ENCODE measurements around the gene SCN5A. TPM values are rescaled to one million over a fixed set of nuclear protein-coding genes. Genes with fewer than 3 reads are reported as not detected.

The SCN5A gene
- total RNA-seq, 1 experiment from 2014 or later, result 0.24 TPM

DNA sequence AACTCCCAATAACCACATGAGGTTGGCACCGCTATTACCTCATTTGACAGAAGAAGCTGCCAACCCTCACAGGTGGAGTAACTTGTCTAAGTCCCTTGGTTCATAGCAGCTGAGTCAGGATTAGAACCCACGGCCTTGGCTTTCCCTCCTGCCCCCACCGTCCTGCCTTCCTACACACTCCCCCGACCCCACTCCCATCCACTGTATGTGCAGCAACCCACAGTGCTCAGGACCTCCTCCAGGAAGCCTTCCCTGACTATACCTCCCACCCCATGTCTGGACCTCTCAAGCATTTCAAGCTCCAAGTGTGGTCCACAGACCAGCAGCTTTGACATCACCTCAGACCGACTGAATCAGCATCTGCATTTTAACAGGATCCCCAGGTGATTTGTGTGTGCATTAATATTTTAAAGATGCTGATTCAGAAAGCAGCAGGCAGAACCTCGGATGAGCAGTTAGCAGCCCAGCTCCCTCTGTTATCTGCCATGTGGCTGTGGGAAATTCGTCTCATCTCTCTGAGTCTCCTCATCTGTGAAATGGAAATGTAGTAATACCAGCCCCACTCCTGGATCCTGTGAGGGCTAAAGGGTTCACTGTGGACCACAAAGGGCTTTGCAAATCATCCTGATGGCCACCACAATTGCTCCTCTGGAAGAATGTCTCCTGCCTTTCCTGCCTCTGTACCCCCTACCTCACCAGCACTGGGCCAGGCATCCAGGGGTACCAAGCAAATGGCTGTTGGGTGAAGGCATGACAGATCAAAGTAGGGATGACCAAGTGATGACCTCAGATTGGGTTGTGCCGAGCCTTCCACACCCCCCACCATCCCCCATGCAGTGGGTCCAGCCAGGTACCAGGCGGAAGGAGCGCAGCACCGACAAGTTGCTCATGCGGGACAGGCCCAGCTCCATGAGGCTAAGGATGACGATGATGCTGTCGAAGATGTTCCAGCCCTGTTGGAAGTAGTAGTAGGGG, 62.7 kb downstream of the SCN5A start:
- no peak for DNase-seq (ENCODE audit: low spot score)
- in situ Hi-C loops (cut with HindIII; ENCODE audit: low sequenced_read_pairs), result no loop called here

DNA sequence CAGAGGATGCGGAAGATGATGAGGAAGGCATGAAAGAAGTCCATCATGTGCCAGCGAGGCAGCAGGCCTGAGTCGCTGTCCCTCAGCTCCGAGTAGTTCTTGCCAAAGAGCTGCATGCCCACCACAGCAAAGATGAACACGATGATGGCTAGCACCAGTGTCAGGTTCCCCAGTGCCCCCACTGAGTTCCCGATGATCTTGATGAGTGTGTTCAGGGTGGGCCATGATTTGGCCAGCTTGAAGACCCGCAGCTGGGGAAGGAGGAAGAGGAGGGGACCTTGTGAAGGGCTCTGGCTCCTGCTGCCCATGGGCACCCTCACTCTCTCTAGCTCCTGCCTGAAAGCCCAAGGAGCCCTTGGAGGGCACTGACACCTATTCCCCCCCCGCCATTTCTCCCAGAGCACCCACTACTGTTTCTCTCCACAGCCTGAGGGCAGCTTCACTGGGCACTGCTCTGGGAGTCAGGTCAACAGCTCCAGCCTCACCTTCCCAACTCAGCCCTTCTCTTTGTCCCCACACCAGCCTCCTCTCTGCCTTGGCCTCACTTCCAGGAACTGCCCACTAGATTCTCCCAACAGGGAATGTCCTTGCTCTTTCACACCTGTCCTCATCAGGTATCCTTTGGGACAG, 63.6 kb downstream of the SCN5A start:
- in situ Hi-C loops (cut with HindIII; ENCODE audit: low sequenced_read_pairs), result no loop called here
- no peak for DNase-seq (ENCODE audit: low spot score)

- in situ Hi-C loops (cut with HindIII; ENCODE audit: low sequenced_read_pairs), result no loop called here
- DNase-seq (ENCODE audit: low spot score), result no peak
Measured at GRCh38 chr3:38583688-38584087, 65.8 kb downstream of the SCN5A start.

DNA sequence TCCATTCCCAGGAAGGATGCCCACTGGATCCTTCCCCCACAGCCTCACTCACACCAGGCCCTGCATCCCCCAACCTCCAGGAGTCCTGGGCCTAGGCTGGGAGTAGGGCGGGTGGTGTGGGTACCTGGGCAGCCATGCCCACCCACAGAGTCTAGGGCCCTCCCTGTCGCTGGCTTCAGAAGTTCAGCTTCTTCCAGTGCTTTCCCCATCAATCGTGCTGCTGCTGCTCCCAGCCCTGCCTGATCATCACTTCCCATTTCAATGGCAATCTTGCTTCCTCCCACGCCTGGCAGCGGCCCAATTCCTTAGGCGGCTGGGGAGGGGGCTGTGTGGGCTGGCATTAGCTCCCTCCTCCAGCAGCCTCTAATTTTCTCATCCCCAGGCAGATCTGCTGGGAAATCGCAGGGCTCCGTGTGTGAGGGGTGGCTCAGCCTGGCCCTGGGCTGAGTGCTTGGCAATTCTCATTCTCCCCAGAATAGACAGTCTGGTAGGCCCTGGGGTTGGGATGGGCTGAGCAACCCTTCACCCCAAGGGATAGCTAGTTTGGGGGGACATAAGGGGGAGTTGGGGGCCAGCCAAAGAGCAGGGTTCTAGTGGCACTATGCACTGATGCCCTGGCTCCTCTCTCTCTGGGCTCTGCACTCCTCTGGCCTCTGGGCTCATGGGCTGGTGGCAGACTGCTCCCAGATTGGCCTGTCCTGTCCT, 66.4 kb downstream of the SCN5A start:
- DNase-seq (ENCODE audit: low spot score), result no peak
- in situ Hi-C loops (cut with HindIII; ENCODE audit: low sequenced_read_pairs), result no loop called here

- in situ Hi-C loops (cut with HindIII; ENCODE audit: low sequenced_read_pairs), result no loop called here
Measured at GRCh38 chr3:38582316-38582715, 67.2 kb downstream of the SCN5A start.

GRCh38 chr3:38581774-38582173, 67.7 kb downstream of the SCN5A start:
- in situ Hi-C loops (cut with HindIII; ENCODE audit: low sequenced_read_pairs), result no loop called here
- no peak for DNase-seq (ENCODE audit: low spot score)

More at GRCh38 chr3:38582316-38582715, 67.2 kb downstream of the SCN5A start:
- DNase-seq (ENCODE audit: low spot score), result no peak

DNA sequence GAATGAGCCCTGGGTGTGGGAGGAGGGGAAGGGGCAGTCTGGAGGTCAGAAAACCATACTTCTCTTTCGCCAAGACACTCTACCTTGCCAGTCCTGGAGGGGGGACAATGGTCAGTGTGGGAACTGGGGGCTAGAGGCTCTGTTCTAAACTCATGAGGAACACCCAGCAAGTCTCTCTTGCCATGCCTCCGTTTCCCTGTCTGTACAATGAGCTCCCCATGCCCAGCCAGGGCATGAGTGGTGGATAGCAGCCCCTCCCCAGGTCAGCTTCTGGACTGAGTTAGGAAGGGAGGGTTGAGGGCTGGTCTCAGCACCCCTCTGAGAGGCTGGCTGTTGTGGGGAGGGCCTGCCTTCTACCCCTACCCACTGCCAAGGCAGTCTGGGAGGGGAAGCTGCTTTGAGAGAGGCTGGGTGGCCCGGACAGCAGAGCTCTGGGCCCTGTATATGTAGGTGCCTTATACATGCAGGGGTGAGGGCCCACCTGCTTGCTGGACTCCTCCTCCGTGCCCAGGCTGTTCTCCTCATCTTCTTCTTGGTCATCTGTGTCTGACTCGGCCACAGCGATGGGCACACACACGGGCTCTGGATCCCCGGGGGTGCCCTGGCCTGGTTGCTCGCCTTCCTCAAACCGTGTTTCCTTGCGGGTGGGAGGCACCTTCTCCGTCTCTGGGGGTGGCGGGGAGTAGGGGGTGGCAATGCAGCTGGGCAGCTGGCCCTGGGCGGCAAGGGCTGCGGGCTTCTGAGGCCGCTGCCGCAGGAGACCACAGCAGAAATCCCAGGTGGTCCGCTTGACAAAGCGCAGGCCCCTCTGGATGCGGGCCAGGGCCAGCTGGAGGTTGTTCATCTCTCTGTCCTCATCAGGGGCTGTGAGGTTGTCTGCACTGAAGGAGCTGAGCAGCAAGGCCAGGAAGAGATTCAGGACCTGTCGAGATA, 68.8 kb downstream of the SCN5A start:
- DNase-seq (ENCODE audit: low spot score), result no peak
- in situ Hi-C loops (cut with HindIII; ENCODE audit: low sequenced_read_pairs), result no loop called here

DNA sequence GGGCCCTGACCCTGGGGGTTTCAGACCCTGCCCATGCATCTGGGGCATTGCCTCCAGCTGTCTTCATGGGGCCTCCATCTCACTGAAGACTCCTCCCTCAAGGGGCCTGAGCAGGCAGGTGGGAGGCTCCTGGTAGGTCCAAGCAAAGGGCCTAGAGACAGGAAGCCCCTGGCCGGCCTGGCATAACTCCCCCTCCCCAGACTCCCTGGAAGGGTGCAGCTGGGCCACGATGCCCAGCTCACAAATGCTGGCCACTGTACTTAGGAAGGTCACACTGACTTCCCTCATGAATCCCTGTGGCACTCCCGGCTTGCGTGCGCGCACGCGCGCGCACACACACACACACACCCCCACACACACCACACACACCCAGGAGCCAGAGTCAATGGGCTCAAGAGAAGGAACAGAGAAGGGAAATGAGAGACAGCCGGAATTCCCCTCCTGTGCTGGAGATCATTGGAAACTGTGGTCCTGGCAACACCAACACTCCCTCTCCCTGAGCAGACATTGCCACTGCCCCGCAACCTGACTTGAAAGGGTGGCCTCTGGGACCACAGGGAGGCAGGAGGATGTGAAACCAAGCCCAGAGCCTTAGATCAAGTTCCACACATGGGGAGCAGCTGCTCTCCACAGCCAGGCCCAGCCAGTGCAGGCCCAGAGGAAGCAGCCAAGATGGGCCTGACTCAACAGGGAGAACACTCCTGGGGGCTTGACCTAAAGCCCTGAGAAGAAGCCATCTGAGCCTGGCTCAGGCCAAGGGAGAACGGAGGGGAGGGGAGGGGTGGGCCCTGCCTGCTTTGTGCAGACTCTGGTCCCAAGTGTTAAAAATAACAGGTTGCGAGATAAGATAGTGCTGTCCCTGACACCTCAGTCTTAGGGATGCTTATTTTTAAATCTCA, 69.7 kb downstream of the SCN5A start:
- DNase-seq (ENCODE audit: low spot score), result no peak
- in situ Hi-C loops (cut with HindIII; ENCODE audit: low sequenced_read_pairs), result no loop called here

GRCh38 chr3:38579141-38579540, 70.3 kb downstream of the SCN5A start:
- in situ Hi-C loops (cut with HindIII; ENCODE audit: low sequenced_read_pairs), result no loop called here
- DNase-seq (ENCODE audit: low spot score), result no peak

DNA sequence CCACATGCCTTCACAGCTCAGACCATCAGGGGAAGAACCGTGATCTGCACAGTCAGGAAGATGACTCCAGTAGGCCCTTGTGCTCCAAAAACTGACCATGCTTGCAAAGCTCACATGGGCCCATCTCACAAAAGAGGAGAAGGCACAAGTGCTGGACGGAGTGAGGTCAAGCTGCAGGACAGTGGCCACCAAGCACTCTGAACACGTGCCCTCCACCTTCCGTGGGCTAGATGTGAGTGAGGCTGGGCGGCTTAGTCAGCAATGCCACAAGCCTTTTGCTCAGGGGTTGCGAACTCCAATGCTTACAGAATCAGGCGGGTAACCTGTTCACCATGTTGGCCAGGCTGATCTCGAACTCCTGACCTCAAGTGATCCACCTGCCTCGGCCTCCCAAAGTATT, 70.9 kb downstream of the SCN5A start:
- in situ Hi-C loops (cut with HindIII; ENCODE audit: low sequenced_read_pairs), result no loop called here
- DNase-seq (ENCODE audit: low spot score), result no peak

GRCh38 chr3:38578081-38578475, 71.4 kb downstream of the SCN5A start:
- in situ Hi-C loops (cut with HindIII; ENCODE audit: low sequenced_read_pairs), result no loop called here
- no peak for DNase-seq (ENCODE audit: low spot score)

DNA sequence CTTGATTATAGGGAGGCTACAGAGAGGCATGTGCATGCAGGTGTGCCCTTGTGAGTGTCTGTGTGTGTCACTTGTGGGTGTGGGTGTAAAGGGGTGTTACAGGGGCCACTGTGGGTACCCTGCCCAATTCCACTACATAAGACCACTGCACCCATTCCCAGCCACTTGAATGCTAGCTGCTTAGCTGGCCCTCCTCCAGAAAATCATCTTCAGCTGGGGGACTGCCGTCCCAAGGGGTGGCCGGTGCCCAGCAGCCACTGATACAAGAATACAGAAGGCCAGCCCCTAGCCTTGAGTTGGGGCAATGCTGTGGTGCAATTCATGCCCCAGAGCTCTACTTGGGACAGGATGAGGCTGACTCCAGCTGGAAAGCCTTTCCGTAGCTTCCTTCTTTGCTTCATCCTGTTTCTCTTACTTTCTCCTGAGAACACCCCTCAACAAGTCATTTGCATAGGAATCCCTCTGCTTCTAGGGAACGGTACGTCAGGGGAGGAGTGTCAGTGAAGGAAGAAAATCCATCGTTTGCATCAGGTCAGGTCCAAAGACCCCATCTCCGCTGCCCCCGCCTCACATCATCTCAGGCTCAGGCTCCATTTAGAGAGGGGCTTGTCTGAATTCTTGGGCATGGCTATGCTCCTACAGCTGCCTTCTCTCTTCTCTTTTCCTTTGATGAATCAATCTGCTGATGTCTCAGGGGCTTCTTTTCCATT, 72.0 kb downstream of the SCN5A start:
- in situ Hi-C loops (cut with HindIII; ENCODE audit: low sequenced_read_pairs), result no loop called here
- DNase-seq (ENCODE audit: low spot score), result no peak

- DNase-seq (ENCODE audit: low spot score), result no peak
- in situ Hi-C loops (cut with HindIII; ENCODE audit: low sequenced_read_pairs), result no loop called here
Measured at GRCh38 chr3:38576526-38577370, 72.7 kb downstream of the SCN5A start.

DNA sequence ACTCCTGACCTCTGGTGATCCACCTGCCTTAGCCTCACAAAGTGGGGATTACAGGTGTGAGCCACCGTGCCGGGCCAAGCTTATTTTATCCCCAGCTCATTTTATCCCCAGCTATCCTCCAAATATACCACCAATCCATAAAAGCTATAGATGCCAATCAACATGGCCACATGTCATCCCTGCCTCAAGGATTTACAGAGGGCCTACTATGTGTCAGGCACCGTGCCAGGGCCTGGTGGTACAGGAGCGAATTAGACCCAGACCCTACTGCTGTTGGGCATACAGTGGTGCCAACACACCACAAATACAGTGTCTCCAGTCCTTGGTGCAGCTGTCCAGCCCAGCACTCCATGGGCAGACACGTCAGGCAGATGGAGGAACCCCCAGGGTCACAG, 73.4 kb downstream of the SCN5A start:
- no peak for DNase-seq (ENCODE audit: low spot score)
- in situ Hi-C loops (cut with HindIII; ENCODE audit: low sequenced_read_pairs), result no loop called here

DNA sequence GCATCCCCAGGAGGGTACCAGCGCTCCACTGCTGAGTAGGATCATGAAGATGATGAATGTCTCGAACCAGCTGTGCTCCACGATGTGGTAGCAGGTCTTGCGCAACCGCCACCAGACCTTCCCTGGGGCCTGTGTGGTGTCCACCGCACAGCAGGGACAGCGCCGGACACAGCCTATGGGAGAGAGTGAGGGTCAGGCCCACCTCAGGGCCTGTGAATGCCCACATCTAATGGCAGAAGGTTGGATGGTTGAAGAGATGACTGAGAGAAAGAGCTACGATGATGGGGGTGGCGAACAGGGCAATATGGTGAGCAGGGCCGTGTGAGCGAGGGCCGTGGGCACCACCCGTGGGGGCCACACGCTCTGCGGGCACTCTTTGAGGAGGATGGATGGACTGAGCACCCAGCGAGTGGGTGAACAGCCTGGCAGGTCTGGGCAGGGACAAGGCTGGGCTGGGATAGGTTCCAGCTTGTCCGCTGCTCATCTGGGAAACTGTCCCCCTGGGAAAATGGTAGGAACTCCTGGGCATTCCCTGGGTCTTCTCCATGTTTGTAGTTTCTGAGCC, 74.1 kb downstream of the SCN5A start:
- in situ Hi-C loops (cut with HindIII; ENCODE audit: low sequenced_read_pairs), result no loop called here
- no peak for DNase-seq (ENCODE audit: low spot score)

All from G401 (cell line).